Thymus (tissue), 14 donors: Measurements from ENCODE around the gene PMS2. TPM values are rescaled to one million over a fixed set of nuclear protein-coding genes. Genes with fewer than 3 reads are reported as not detected.
"Not testable (repeated sequence)": the region's sequence is repeated elsewhere in the genome, so short reads cannot be mapped to it uniquely, and the experiment has no call there.

Experiments used
- DNase-seq, 9 donors: peaks; one replicate each; pipeline ENCODE4 v3.0.0-alpha.2; 2013; ENCODE audit warnings: low spot score in 9 of 9, low read depth in 6 of 9, missing footprints in 1 of 9
- H3K27ac ChIP-seq, 2 donors: one replicate each; pipeline ENCODE4 v1.5.1; 2013; ENCODE audit warnings: control low read depth in 1 of 2, low read depth in 1 of 2, low read length in 1 of 2, mild to moderate bottlenecking in 1 of 2, moderate library complexity in 1 of 2
- H3K27me3 ChIP-seq, 2 donors: one replicate each; pipeline ENCODE4 v1.5.1; 2013; ENCODE audit warnings: low read length in 1 of 2; ENCODE audit not compliant: control insufficient read depth in 2 of 2, insufficient read depth in 1 of 2
- H3K36me3 ChIP-seq, 2 donors: one replicate each; pipeline ENCODE4 v1.5.1; 2013; ENCODE audit warnings: low read length in 1 of 2, mild to moderate bottlenecking in 1 of 2, moderate library complexity in 1 of 2; ENCODE audit not compliant: control insufficient read depth in 2 of 2, insufficient read depth in 2 of 2
- H3K4me1 ChIP-seq, 2 donors: one replicate each; pipeline ENCODE4 v1.5.1; 2013; ENCODE audit warnings: low read length in 2 of 2; ENCODE audit not compliant: control insufficient read depth in 2 of 2, insufficient read depth in 2 of 2
- H3K4me3 ChIP-seq, 2 donors: one replicate each; pipeline ENCODE4 v1.5.1; 2013; ENCODE audit warnings: low read length in 2 of 2, control low read depth in 1 of 2, mild to moderate bottlenecking in 1 of 2
- H3K9me3 ChIP-seq, 2 donors: one replicate each; pipeline ENCODE4 v1.5.1; 2013; ENCODE audit warnings: low read length in 1 of 2, mild to moderate bottlenecking in 1 of 2; ENCODE audit not compliant: control insufficient read depth in 2 of 2, insufficient read depth in 1 of 2
- WGBS: extraction: QIAGEN DNeasy Blood & Tissue Kit; methylation state at CpG from one replicate; pipeline ENCODE4 v1.1.7; 2013; 5-methylcytosine and 5-hydroxymethylcytosine counted together
- long read RNA-seq, 10 donors: transcript quantifications; one replicate each; lab custom pipeline, GENCODE V29; 2026
- polyA plus RNA-seq: library from polyadenylated mRNA; stranded (reverse); fragments of 200-250 nt; gene quantifications from one replicate; pipeline ENCODE4 v1.2.3, GENCODE V29; 2013
- total RNA-seq: library from RNA; stranded (reverse); fragments of 120-200 nt; gene quantifications from one replicate; pipeline ENCODE4 v1.2.4, GENCODE V29; 2013
- donor health status: healthy.

PMS2 gene
- 15.2 TPM for total RNA-seq
- polyA plus RNA-seq = 8.3 TPM
- long read RNA-seq, donor 1 = 0 reads
- long read RNA-seq, donor 2 = 0 reads
- long read RNA-seq, donor 3, partial matches to known transcripts = 5 of 8 reads
- long read RNA-seq, donor 3, other reads (novel, unspliced or antisense) = 0 of 8 reads
- long read RNA-seq, donor 4 = 0 reads
- long read RNA-seq, donor 5, partial matches to known transcripts = 53 of 84 reads
- long read RNA-seq, donor 5, other reads (novel, unspliced or antisense) = 30 of 84 reads
- long read RNA-seq, donor 6 = 0 reads
- long read RNA-seq, donor 7, partial matches to known transcripts = 0 of 43 reads
- long read RNA-seq, donor 7, other reads (novel, unspliced or antisense) = 43 of 43 reads
- long read RNA-seq, donor 8, partial matches to known transcripts = 0 of 2 reads
- long read RNA-seq, donor 8, other reads (novel, unspliced or antisense) = 0 of 2 reads
- long read RNA-seq, donor 9 = 0 reads
- long read RNA-seq, donor 10 = 0 reads

GRCh38 chr7:6008668-6009611, at the start of gene PMS2, which contains the start of gene AIMP2:
Gene PMS2, minus strand, starts transcription at chr7:6009049. Its CDS starts 30 bp downstream, at chr7:6009019.
Gene AIMP2, plus strand, starts transcription at chr7:6009272. Its CDS starts 92 bp downstream, at chr7:6009364.
- peaks cover 3 to 15% of the 10 kb centered on the region in 2 donors for H3K4me1 ChIP-seq
- DNase-seq = peak; percentile 88 to 98 (median 93)
- peak within 1 kb of the TSS; percentile 88 for H3K27ac ChIP-seq

GRCh38 chr7:6057316-6058129, 48.7 kb upstream of the PMS2 start:
- no peaks in the 10 kb centered on the region for H3K27me3 ChIP-seq
- DNase-seq = no peak
- no peak overlapping the region for H3K27ac ChIP-seq
- 95% methylated on average over 14 of the region's 14 CpGs for WGBS
- H3K4me3 ChIP-seq = peak overlapping the region in 1 of 2 donors; percentile 89
- peaks cover 8 to 21% of the 10 kb centered on the region in 2 donors for H3K36me3 ChIP-seq
- H3K4me1 ChIP-seq = peaks cover 8% of the 10 kb centered on the region in 2 donors
- peaks cover 0 to 1% of the 10 kb centered on the region in 2 donors for H3K9me3 ChIP-seq

More at GRCh38 chr7:6008668-6009611, at the start of gene PMS2, which contains the start of gene AIMP2:
- H3K36me3 ChIP-seq = peaks cover 0 to 8% of the 10 kb centered on the region in 2 donors
- H3K4me3 ChIP-seq = peak within 1 kb of the TSS; percentile 82 to 95
- no peaks in the 10 kb centered on the region for H3K27me3 ChIP-seq
- no peaks in the 10 kb centered on the region for H3K9me3 ChIP-seq
- under 1% methylated on average over 84 of the region's 84 CpGs for WGBS

GRCh38 chr7:6056616-6057015, 47.8 kb upstream of the PMS2 start:
- 98% methylated on average over 1 of the region's 1 CpG for WGBS
- Histone ChIP-seq H3K36me3 (peaks cover 8 to 23% of the 10 kb centered on the region in 2 donors), H3K9me3 (peaks cover 0 to 1% of the 10 kb centered on the region in 2 donors), H3K27me3 (no peaks in the 10 kb centered on the region), H3K27ac (no peak overlapping the region), H3K4me1 (peaks cover 8% of the 10 kb centered on the region in 2 donors), H3K4me3 (no peak overlapping the region)
- no peak for DNase-seq

GRCh38 chr7:6051185-6051584, 42.3 kb upstream of the PMS2 start:
- not testable (repeated sequence) for H3K27ac ChIP-seq, H3K27me3 ChIP-seq, H3K9me3 ChIP-seq, H3K4me1 ChIP-seq, DNase-seq, H3K4me3 ChIP-seq
- peaks cover 21 to 53% of the 10 kb centered on the region in 2 donors for H3K36me3 ChIP-seq
- WGBS = 98% methylated on average over 9 of the region's 9 CpGs

- 97% methylated on average over 4 of the region's 4 CpGs for WGBS
- H3K27ac ChIP-seq = no peak overlapping the region
- peaks cover 29 to 61% of the 10 kb centered on the region in 2 donors for H3K36me3 ChIP-seq
- no peaks in the 10 kb centered on the region for H3K9me3 ChIP-seq
- H3K4me1 ChIP-seq = no peaks in the 10 kb centered on the region
- H3K27me3 ChIP-seq = no peaks in the 10 kb centered on the region
- DNase-seq = no peak
- H3K4me3 ChIP-seq = no peak overlapping the region
Observed at GRCh38 chr7:6049780-6050179, 40.9 kb upstream of the PMS2 start.

GRCh38 chr7:6035686-6036085, 26.8 kb upstream of the PMS2 start:
- Histone ChIP-seq H3K9me3 (no peaks in the 10 kb centered on the region), H3K36me3 (peaks cover 57 to 79% of the 10 kb centered on the region in 2 donors)

GRCh38 chr7:6035165-6035564, 26.3 kb upstream of the PMS2 start:
- no peaks in the 10 kb centered on the region for H3K9me3 ChIP-seq
- no peaks in the 10 kb centered on the region for H3K4me1 ChIP-seq
- H3K4me3 ChIP-seq = no peak overlapping the region
- WGBS = 98% methylated on average over 10 of the region's 10 CpGs
- H3K36me3 ChIP-seq = peaks cover 53 to 76% of the 10 kb centered on the region in 2 donors
- DNase-seq = no peak
- no peaks in the 10 kb centered on the region for H3K27me3 ChIP-seq
- H3K27ac ChIP-seq = no peak overlapping the region

More at GRCh38 chr7:6035686-6036085, 26.8 kb upstream of the PMS2 start:
- DNase-seq = no peak
- WGBS = 97% methylated on average over 13 of the region's 13 CpGs
- Histone ChIP-seq H3K4me3 (no peak overlapping the region), H3K4me1 (no peaks in the 10 kb centered on the region), H3K27ac (no peak overlapping the region), H3K27me3 (no peaks in the 10 kb centered on the region)

- H3K9me3 ChIP-seq = no peaks in the 10 kb centered on the region
- no peak for DNase-seq
- H3K27ac ChIP-seq = no peak overlapping the region
- no peaks in the 10 kb centered on the region for H3K27me3 ChIP-seq
- no peak overlapping the region for H3K4me3 ChIP-seq
- H3K36me3 ChIP-seq = peaks cover 54 to 73% of the 10 kb centered on the region in 2 donors
- WGBS = 94% methylated on average over 7 of the region's 7 CpGs
- H3K4me1 ChIP-seq = no peaks in the 10 kb centered on the region
Observed at GRCh38 chr7:6032641-6033040, 23.8 kb upstream of the PMS2 start.
